SKM-1 treated with dmso at 0.1 percent for 144 hours (cell line): ENCODE results near the gene IGLL1.
A peak's percentile ranks its signal among the peaks of the same experiment; 100 is the strongest.
"Not testable (repeated sequence)": the region's sequence is repeated elsewhere in the genome, so short reads cannot be mapped to it uniquely, and the experiment has no call there.

Source experiments
- DNase-seq: peaks from one replicate; lab custom pipeline; 2025; ENCODE audit not compliant: unreplicated experiment; lab: John Stamatoyannopoulos, UW

The IGLL1 gene

GRCh38 chr22:23591846-23592245 lies 11.8 kb upstream of the IGLL1 start:
- no peak for DNase-seq

- peak; percentile 38 for DNase-seq
These were observed 11.2 kb upstream of the IGLL1 start for GRCh38 chr22:23591201-23591791.

GRCh38 chr22:23583836-23584235 lies 3.7 kb upstream of the IGLL1 start:
- no peak for DNase-seq

GRCh38 chr22:23583153-23583552 lies 3.1 kb upstream of the IGLL1 start:
- no peak for DNase-seq

- no peak for DNase-seq
These were observed 1.2 kb upstream of the IGLL1 start for GRCh38 chr22:23581260-23581650.

- no peak for DNase-seq
These were observed 628 bp upstream of the IGLL1 start for GRCh38 chr22:23580576-23581259.

GRCh38 chr22:23579280-23579679 lies 810 bp downstream of the IGLL1 start:
- no peak for DNase-seq

GRCh38 chr22:23578306-23578705 lies 1.8 kb downstream of the IGLL1 start:
- no peak for DNase-seq

- no peak for DNase-seq
These were observed 3.4 kb downstream of the IGLL1 start for GRCh38 chr22:23576681-23577080.

- no peak for DNase-seq
These were observed 4.5 kb downstream of the IGLL1 start for GRCh38 chr22:23575601-23576000.

- DNase-seq: no peak
These were observed 5.2 kb downstream of the IGLL1 start for GRCh38 chr22:23574877-23575276.

- no peak for DNase-seq
These were observed 5.7 kb downstream of the IGLL1 start for GRCh38 chr22:23574371-23574811.

- not testable (repeated sequence) for DNase-seq
These were observed 6.3 kb downstream of the IGLL1 start for GRCh38 chr22:23573701-23574235.

GRCh38 chr22:23573106-23573505 lies 7.0 kb downstream of the IGLL1 start:
- not testable (repeated sequence) for DNase-seq

- DNase-seq: no peak
These were observed 8.6 kb downstream of the IGLL1 start for GRCh38 chr22:23571486-23571885.

- DNase-seq: no peak
These were observed 9.4 kb downstream of the IGLL1 start for GRCh38 chr22:23570681-23571080.

- no peak for DNase-seq
These were observed 10.4 kb downstream of the IGLL1 start for GRCh38 chr22:23569716-23570115.

GRCh38 chr22:23569291-23569690 lies 10.8 kb downstream of the IGLL1 start:
- no peak for DNase-seq

- DNase-seq: no peak
These were observed 13.2 kb downstream of the IGLL1 start for GRCh38 chr22:23566705-23567475.

- DNase-seq: no peak
These were observed 14.0 kb downstream of the IGLL1 start for GRCh38 chr22:23565915-23566704.

GRCh38 chr22:23565305-23565914 lies 14.7 kb downstream of the IGLL1 start:
- DNase-seq: no peak
